Trophoblast cell (in vitro differentiated cells and primary cell): ENCODE results near the gene LENEP.
A peak's percentile ranks its signal among the peaks of the same experiment; 100 is the strongest.

Experiments
- DNase-seq, 2 donors: peaks; one replicate each; pipeline ENCODE4 v3.0.0-alpha.2; 2016
- H2AFZ ChIP-seq: 2 replicates; pipeline ENCODE4 v1.6.1; 2013; ENCODE audit warnings: low read length, moderate library complexity, mild to moderate bottlenecking; ENCODE audit not compliant: insufficient read depth, poor library complexity
- H2AK5ac ChIP-seq: 2 replicates; pipeline ENCODE4 v1.6.1; 2013; ENCODE audit warnings: mild to moderate bottlenecking, low read length
- H2BK120ac ChIP-seq: 2 replicates; pipeline ENCODE4 v1.6.1; 2013; ENCODE audit warnings: low read length, mild to moderate bottlenecking, moderate library complexity; ENCODE audit not compliant: insufficient read depth, poor library complexity
- H2BK12ac ChIP-seq: 2 replicates; pipeline ENCODE4 v1.6.1; 2013; ENCODE audit warnings: mild to moderate bottlenecking, low read length, moderate library complexity
- H2BK5ac ChIP-seq: 2 replicates; pipeline ENCODE4 v1.6.1; 2013; ENCODE audit warnings: low read length, low read depth, moderate library complexity, mild to moderate bottlenecking; ENCODE audit not compliant: poor library complexity
- H3K14ac ChIP-seq: 2 replicates; pipeline ENCODE4 v1.6.1; 2013; ENCODE audit warnings: mild to moderate bottlenecking, low read length
- H3K18ac ChIP-seq: 2 replicates; pipeline ENCODE4 v1.6.1; 2013; ENCODE audit warnings: mild to moderate bottlenecking, low read length
- H3K23ac ChIP-seq: 2 replicates; pipeline ENCODE4 v1.6.1; 2013; ENCODE audit warnings: low read length
- H3K27ac ChIP-seq: 2 replicates; pipeline ENCODE4 v1.5.1; 2013; ENCODE audit warnings: low read depth, mild to moderate bottlenecking, inconsistent platforms, low read length, moderate library complexity
- H3K27me3 ChIP-seq: 2 replicates; pipeline ENCODE4 v1.6.1; 2013; ENCODE audit warnings: inconsistent platforms, mild to moderate bottlenecking, low read length, moderate library complexity; ENCODE audit not compliant: insufficient read depth
- H3K36me3 ChIP-seq, 2 experiments: 1 replicate in 1 of 2; 2 replicates in 1 of 2; pipeline ENCODE4 v1.6.1; 2013; ENCODE audit warnings: low read length in 2 of 2, mild to moderate bottlenecking in 2 of 2, moderate library complexity in 1 of 2; ENCODE audit not compliant: insufficient read depth in 2 of 2, control insufficient read depth in 1 of 2
- H3K4ac ChIP-seq: 2 replicates; pipeline ENCODE4 v1.6.1; 2013; ENCODE audit warnings: low read depth, mild to moderate bottlenecking, low read length, moderate library complexity
- H3K4me1 ChIP-seq, 2 experiments: 1 replicate in 1 of 2; 2 replicates in 1 of 2; pipeline ENCODE4 v1.6.1; 2013; ENCODE audit warnings: low read length in 2 of 2, mild to moderate bottlenecking in 2 of 2, moderate library complexity in 1 of 2; ENCODE audit not compliant: insufficient read depth in 2 of 2, control insufficient read depth in 1 of 2
- H3K4me2 ChIP-seq: 2 replicates; pipeline ENCODE4 v1.6.1; 2013; ENCODE audit warnings: inconsistent platforms, mild to moderate bottlenecking, low read length, moderate library complexity
- H3K4me3 ChIP-seq: 2 replicates; pipeline ENCODE4 v1.5.1; 2013; ENCODE audit warnings: mild to moderate bottlenecking, low read depth, low read length, inconsistent platforms
- H3K79me1 ChIP-seq: one replicate; pipeline ENCODE4 v1.6.1; 2013; ENCODE audit warnings: low read length
- H3K79me2 ChIP-seq: 2 replicates; pipeline ENCODE4 v1.6.1; 2013; ENCODE audit warnings: low read length, mild to moderate bottlenecking; ENCODE audit not compliant: control insufficient read depth, insufficient read depth, poor library complexity
- H3K9ac ChIP-seq: 2 replicates; pipeline ENCODE4 v1.6.1; 2013; ENCODE audit warnings: mild to moderate bottlenecking, low read length
- H3K9me3 ChIP-seq: 2 replicates; pipeline ENCODE4 v1.6.1; 2013; ENCODE audit warnings: low read depth, mild to moderate bottlenecking, control low read depth, inconsistent platforms, low read length; ENCODE audit not compliant: insufficient read depth
- H4K12ac ChIP-seq: 2 replicates; pipeline ENCODE4 v1.6.1; 2013; ENCODE audit warnings: low read depth, mild to moderate bottlenecking, low read length, moderate library complexity
- H4K8ac ChIP-seq: 2 replicates; pipeline ENCODE4 v1.6.1; 2013; ENCODE audit warnings: low read depth, mild to moderate bottlenecking, low read length, moderate library complexity
- H4K91ac ChIP-seq: one replicate; pipeline ENCODE4 v1.6.1; 2013; ENCODE audit warnings: low read depth, mild to moderate bottlenecking, low read length, moderate library complexity
- WGBS: extraction: QIAGEN DNeasy Blood & Tissue Kit; methylation state at CpG from one replicate; pipeline ENCODE4 v1.1.7; 2013; ENCODE audit warnings: missing lambda C conversion rate; ENCODE audit not compliant: insufficient read length, insufficient coverage; ENCODE audit errors: extremely low coverage; 5-methylcytosine and 5-hydroxymethylcytosine counted together

Gene LENEP

DNA sequence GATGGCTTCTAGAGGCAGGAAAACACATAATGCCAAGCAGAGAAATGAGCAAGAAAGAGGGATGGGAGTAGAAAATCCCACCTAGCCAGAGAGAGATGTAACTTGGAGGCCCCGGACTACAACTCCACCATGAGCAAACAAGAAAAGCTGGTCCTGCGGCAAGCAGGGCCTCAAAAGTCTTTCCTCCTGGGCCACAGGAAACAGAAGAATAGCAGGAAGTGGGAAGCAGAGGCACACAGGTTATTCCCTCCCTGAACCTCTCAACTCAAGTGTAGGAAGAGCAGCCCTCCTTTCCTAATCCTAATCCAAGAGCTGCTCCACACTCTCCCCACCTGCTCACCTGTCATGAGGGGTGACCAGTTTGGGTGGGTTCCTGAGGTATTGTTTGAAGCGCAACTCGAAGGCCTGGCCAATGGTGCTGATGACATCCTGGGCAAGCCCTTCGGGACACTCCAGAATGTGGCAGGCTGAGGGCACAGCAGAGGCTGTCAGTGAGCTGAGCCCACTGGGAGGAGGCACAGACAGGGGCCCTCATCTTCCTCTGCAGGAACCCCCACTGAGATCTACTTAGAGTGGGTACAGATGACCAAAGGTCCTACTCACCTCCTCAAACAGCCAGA, 25.9 kb upstream of the LENEP start:
- H3K27me3 ChIP-seq = no peaks in the 10 kb centered on the region
- no peak overlapping the region for H3K14ac ChIP-seq
- H3K27ac ChIP-seq = peak overlapping the region; percentile 9
- no peak overlapping the region for H4K12ac ChIP-seq
- H3K18ac ChIP-seq = no peak overlapping the region
- no peak for DNase-seq
- no peak overlapping the region for H3K23ac ChIP-seq
- peaks cover 22% of the 10 kb centered on the region for H3K79me1 ChIP-seq
- H4K8ac ChIP-seq = no peak overlapping the region
- H4K91ac ChIP-seq = peak overlapping the region; percentile 15
- no peak overlapping the region for H3K4ac ChIP-seq
- no peak overlapping the region for H3K9ac ChIP-seq
- no peak overlapping the region for H3K4me3 ChIP-seq
- no CpG with 5 or more reads among the region's 5 CpGs for WGBS
- H2AK5ac ChIP-seq = no peak overlapping the region
- H3K9me3 ChIP-seq = peaks cover 2% of the 10 kb centered on the region
- no peak overlapping the region for H2AFZ ChIP-seq
- H3K4me1 ChIP-seq = peaks cover 41 to 47% of the 10 kb centered on the region in 2 experiments
- no peak overlapping the region for H2BK12ac ChIP-seq
- H3K79me2 ChIP-seq = peaks cover 19% of the 10 kb centered on the region
- H3K36me3 ChIP-seq = peaks cover 54 to 57% of the 10 kb centered on the region in 2 experiments
- no peak overlapping the region for H3K4me2 ChIP-seq
- no peak overlapping the region for H2BK120ac ChIP-seq
- H2BK5ac ChIP-seq = no peak overlapping the region

DNA sequence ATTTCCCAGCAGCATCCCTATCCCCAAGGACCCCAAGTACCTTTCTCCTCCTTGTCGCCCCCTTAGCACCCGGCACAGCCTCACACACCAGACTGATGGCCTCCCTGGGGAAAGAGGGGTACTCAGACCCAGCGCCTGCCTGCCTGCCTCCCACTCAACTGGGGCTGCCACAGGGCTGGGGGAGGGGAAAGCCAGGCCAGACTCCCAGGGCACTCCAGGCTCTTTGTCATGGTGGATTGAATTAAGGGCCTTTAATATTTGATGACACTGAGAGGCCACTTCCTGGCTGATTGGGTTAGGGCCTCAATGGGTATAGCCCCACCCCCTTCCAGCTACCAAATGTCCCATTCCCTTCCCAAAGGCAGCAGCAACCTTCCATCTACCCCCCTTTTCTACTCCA, 24.7 kb upstream of the LENEP start:
- H4K8ac ChIP-seq = no peak overlapping the region
- peak overlapping the region; percentile 80 for H3K4ac ChIP-seq
- WGBS = no CpG with 5 or more reads among the region's 3 CpGs
- peak overlapping the region; percentile 35 for H4K12ac ChIP-seq
- DNase-seq = no peak
- no peak overlapping the region for H3K14ac ChIP-seq
- no peak overlapping the region for H3K27ac ChIP-seq
- H2BK120ac ChIP-seq = no peak overlapping the region
- H3K79me1 ChIP-seq = peaks cover 28% of the 10 kb centered on the region
- H3K9me3 ChIP-seq = peaks cover 2% of the 10 kb centered on the region
- peak overlapping the region; percentile 79 for H3K4me2 ChIP-seq
- H2AK5ac ChIP-seq = no peak overlapping the region
- H2BK5ac ChIP-seq = peak overlapping the region; percentile 4
- no peak overlapping the region for H3K23ac ChIP-seq
- no peak overlapping the region for H3K4me3 ChIP-seq
- H3K9ac ChIP-seq = no peak overlapping the region
- H3K4me1 ChIP-seq = peaks cover 39 to 47% of the 10 kb centered on the region in 2 experiments
- peak overlapping the region; percentile 54 for H3K18ac ChIP-seq
- peaks cover 22% of the 10 kb centered on the region for H3K79me2 ChIP-seq
- H3K27me3 ChIP-seq = no peaks in the 10 kb centered on the region
- no peak overlapping the region for H2AFZ ChIP-seq
- peak overlapping the region; percentile 7 for H4K91ac ChIP-seq
- H3K36me3 ChIP-seq = peaks cover 44 to 47% of the 10 kb centered on the region in 2 experiments
- H2BK12ac ChIP-seq = no peak overlapping the region

DNA sequence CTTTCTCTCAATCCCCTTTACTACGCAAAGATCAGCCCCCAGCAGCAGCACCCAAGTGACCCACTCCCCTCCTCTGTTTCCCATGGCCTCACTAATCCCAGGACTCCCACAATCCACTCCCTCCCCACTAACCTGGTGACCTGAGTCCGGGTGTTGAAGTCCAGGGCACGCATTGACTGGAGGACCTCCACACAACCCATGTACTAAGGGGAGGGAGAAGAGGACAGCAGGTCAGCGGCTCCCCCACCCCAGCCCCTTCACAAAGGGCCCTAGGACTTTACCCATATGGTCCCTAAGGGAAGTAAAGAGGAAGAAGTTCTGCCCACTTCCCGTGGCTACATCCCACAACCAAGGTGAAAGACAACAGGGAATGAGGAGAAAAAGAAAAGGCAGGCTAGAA, 24.1 kb upstream of the LENEP start:
- H3K4ac ChIP-seq = peak overlapping the region; percentile 80
- peak overlapping the region; percentile 79 for H3K4me2 ChIP-seq
- H3K27ac ChIP-seq = no peak overlapping the region
- H2AK5ac ChIP-seq = peak overlapping the region; percentile 64
- peaks cover 42% of the 10 kb centered on the region in 2 experiments for H3K36me3 ChIP-seq
- no CpG with 5 or more reads among the region's 5 CpGs for WGBS
- H3K18ac ChIP-seq = peak overlapping the region; percentile 54
- peak overlapping the region; percentile 7 for H4K91ac ChIP-seq
- no peaks in the 10 kb centered on the region for H3K27me3 ChIP-seq
- H2BK5ac ChIP-seq = no peak overlapping the region
- H3K79me2 ChIP-seq = peaks cover 24% of the 10 kb centered on the region
- H3K4me3 ChIP-seq = no peak overlapping the region
- no peak overlapping the region for H3K9ac ChIP-seq
- DNase-seq = no peak
- no peak overlapping the region for H2BK120ac ChIP-seq
- no peak overlapping the region for H2AFZ ChIP-seq
- H3K9me3 ChIP-seq = peaks cover 2% of the 10 kb centered on the region
- peak overlapping the region; percentile 17 for H3K14ac ChIP-seq
- peaks cover 31% of the 10 kb centered on the region for H3K79me1 ChIP-seq
- H2BK12ac ChIP-seq = peak overlapping the region; percentile 32
- peaks cover 39 to 47% of the 10 kb centered on the region in 2 experiments for H3K4me1 ChIP-seq
- peak overlapping the region; percentile 35 for H4K12ac ChIP-seq
- H3K23ac ChIP-seq = no peak overlapping the region
- H4K8ac ChIP-seq = no peak overlapping the region

DNA sequence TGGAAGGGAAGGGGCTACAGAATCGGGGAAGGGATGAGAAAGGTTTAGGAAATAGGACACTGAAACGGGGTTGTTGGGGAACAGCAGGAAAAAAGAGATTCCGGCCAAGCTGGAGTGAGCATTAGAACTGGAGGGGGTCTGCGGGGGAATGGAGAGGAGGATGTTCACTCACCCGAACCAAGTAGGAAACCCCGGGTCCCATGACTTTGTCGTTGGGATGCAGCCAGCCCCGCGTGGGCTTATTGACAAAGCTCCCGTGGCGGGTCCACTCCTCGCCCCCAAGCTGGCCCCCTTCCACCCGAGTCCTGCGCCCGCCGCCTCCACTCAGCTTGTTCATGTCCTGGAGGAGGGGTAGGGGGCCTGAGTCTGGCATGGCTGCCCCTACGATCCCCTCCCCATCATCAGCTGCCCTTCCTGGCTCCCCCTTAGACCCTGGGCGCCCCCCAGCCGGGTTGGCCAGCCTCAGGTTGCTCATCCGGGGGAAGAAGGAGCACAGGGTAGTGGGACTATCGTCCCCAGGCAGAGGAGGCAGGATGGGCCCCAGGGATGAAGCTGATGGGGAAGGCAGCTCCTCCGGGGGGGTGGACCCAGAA, 23.4 kb upstream of the LENEP start:
- H2AK5ac ChIP-seq = peak overlapping the region; percentile 33
- H4K8ac ChIP-seq = peak overlapping the region; percentile 73
- peaks cover 39 to 47% of the 10 kb centered on the region in 2 experiments for H3K4me1 ChIP-seq
- H3K14ac ChIP-seq = peak overlapping the region; percentile 78
- peak overlapping the region; percentile 35 for H3K27ac ChIP-seq
- WGBS = no CpG with 5 or more reads among the region's 22 CpGs
- H2BK5ac ChIP-seq = peak overlapping the region; percentile 42
- no peaks in the 10 kb centered on the region for H3K27me3 ChIP-seq
- peak overlapping the region; percentile 33 for H4K12ac ChIP-seq
- H3K79me2 ChIP-seq = peaks cover 24% of the 10 kb centered on the region
- H3K4me3 ChIP-seq = peak overlapping the region; percentile 49
- H3K36me3 ChIP-seq = peaks cover 35 to 38% of the 10 kb centered on the region in 2 experiments
- peak overlapping the region; percentile 80 for H3K4ac ChIP-seq
- H3K4me2 ChIP-seq = peak overlapping the region; percentile 79
- H3K9ac ChIP-seq = peak overlapping the region; percentile 76
- H4K91ac ChIP-seq = peak overlapping the region; percentile 82
- H3K79me1 ChIP-seq = peaks cover 32% of the 10 kb centered on the region
- peak overlapping the region; percentile 37 for H2BK12ac ChIP-seq
- peak overlapping the region; percentile 54 for H2BK120ac ChIP-seq
- peak overlapping the region; percentile 85 for H3K18ac ChIP-seq
- DNase-seq = no peak
- H3K9me3 ChIP-seq = peaks cover 2% of the 10 kb centered on the region
- H2AFZ ChIP-seq = peak overlapping the region; percentile 8
- no peak overlapping the region for H3K23ac ChIP-seq
